UCSD-AML1 (cell line): ENCODE measurements around the gene SNX30.
A peak's percentile ranks its signal among the peaks of the same experiment; 100 is the strongest.
"Not testable (repeated sequence)": the region's sequence is repeated elsewhere in the genome, so short reads cannot be mapped to it uniquely, and the experiment has no call there.

ENCODE experiments used
- DNase-seq: peaks from one replicate; lab custom pipeline; 2025; ENCODE audit not compliant: unreplicated experiment; lab: John Stamatoyannopoulos, UW

The SNX30 gene

GRCh38 chr9:112750016-112750763 is at the start of gene SNX30:
Gene SNX30, plus strand, starts transcription at chr9:112750760. Its CDS starts 242 bp downstream, at chr9:112751002.
- DNase-seq = peak; percentile 94

- DNase-seq = no peak
These were observed 47.3 kb upstream of the SNX30 start for GRCh38 chr9:112703304-112703703.

GRCh38 chr9:112705768-112706427 is 44.7 kb upstream of the SNX30 start:
- no peak for DNase-seq

- DNase-seq = no peak
These were observed 39.4 kb upstream of the SNX30 start for GRCh38 chr9:112711050-112711689.

GRCh38 chr9:112712678-112713077 is 37.9 kb upstream of the SNX30 start:
- DNase-seq = no peak

GRCh38 chr9:112717661-112718331 is 32.8 kb upstream of the SNX30 start, which contains the start of gene INIP:
Gene INIP, minus strand, starts transcription at chr9:112718117. Its CDS starts 1,632 bp downstream, at chr9:112716485.
- DNase-seq = peak; percentile 97

- DNase-seq = no peak
These were observed 31.3 kb upstream of the SNX30 start for GRCh38 chr9:112719241-112719691.

GRCh38 chr9:112719696-112720095 is 30.9 kb upstream of the SNX30 start:
- DNase-seq = no peak

GRCh38 chr9:112720113-112720780 is 30.3 kb upstream of the SNX30 start:
- DNase-seq = no peak

- DNase-seq = not testable (repeated sequence)
These were observed 27.8 kb upstream of the SNX30 start for GRCh38 chr9:112722749-112723148.

GRCh38 chr9:112725961-112726360 is 24.6 kb upstream of the SNX30 start:
- no peak for DNase-seq

GRCh38 chr9:112726428-112726827 is 24.1 kb upstream of the SNX30 start:
- no peak for DNase-seq

GRCh38 chr9:112728401-112728800 is 22.2 kb upstream of the SNX30 start:
- no peak for DNase-seq

- no peak for DNase-seq
These were observed 18.6 kb upstream of the SNX30 start for GRCh38 chr9:112731971-112732370.

GRCh38 chr9:112734892-112735291 is 15.7 kb upstream of the SNX30 start:
- no peak for DNase-seq

- DNase-seq = no peak
These were observed 7.2 kb upstream of the SNX30 start for GRCh38 chr9:112743216-112743836.

GRCh38 chr9:112744177-112744576 is 6.4 kb upstream of the SNX30 start:
- DNase-seq = no peak

- no peak for DNase-seq
These were observed 3.5 kb upstream of the SNX30 start for GRCh38 chr9:112747094-112747493.

- DNase-seq = no peak
These were observed 150 bp downstream of the SNX30 start for GRCh38 chr9:112750764-112751055.

GRCh38 chr9:112751056-112751795 is 666 bp downstream of the SNX30 start:
- peak; percentile 43 for DNase-seq
